Activated CD4-positive, alpha-beta memory T cell treated with anti-CD3 and anti-CD28 coated beads, Interleukin-2, amount 10 ng/mL, durations not matched to agents 7 days and 5 days (primary cell): ENCODE measurements around the gene CHIC2. TPM values are rescaled to one million over a fixed set of nuclear protein-coding genes. Genes with fewer than 3 reads are reported as not detected.
"Not testable (repeated sequence)": the region's sequence is repeated elsewhere in the genome, so short reads cannot be mapped to it uniquely, and the experiment has no call there.

Experiments used
- CTCF ChIA-PET: fragments of 350-600 bp; sonication (Branson Sonifier 250); formaldehyde crosslinking; loops from one replicate; lab custom pipeline; 2021; ENCODE audit warnings: antibody characterized with exemption, inconsistent platforms; lab: Charles Lee
- POLR2A ChIA-PET: fragments of 350-600 bp; sonication (Branson Sonifier 250); formaldehyde crosslinking; loops from one replicate; lab custom pipeline; 2021; ENCODE audit warnings: antibody characterized with exemption; lab: Charles Lee
- DNase-seq: peaks from one replicate; pipeline ENCODE4 v3.0.0-alpha.2; 2020
- H3K27ac Mint-ChIP-seq: one replicate; pipeline ENCODE4 v1.8.0; 2021; ENCODE audit warnings: mild to moderate bottlenecking, mixed read lengths
- H3K27me3 Mint-ChIP-seq: one replicate; pipeline ENCODE4 v1.8.0; 2021; ENCODE audit warnings: mixed read lengths
- H3K36me3 Mint-ChIP-seq: one replicate; pipeline ENCODE4 v1.8.0; 2021; ENCODE audit warnings: low read depth, mixed read lengths
- H3K4me1 Mint-ChIP-seq: one replicate; pipeline ENCODE4 v1.8.0; 2021; ENCODE audit warnings: mixed read lengths
- H3K4me3 Mint-ChIP-seq: one replicate; pipeline ENCODE4 v1.8.0; 2021; ENCODE audit warnings: mild to moderate bottlenecking, mixed read lengths
- H3K9me3 Mint-ChIP-seq: one replicate; pipeline ENCODE4 v1.8.0; 2021; ENCODE audit warnings: mixed read lengths
- total RNA-seq, 2 experiments: library from RNA; stranded (reverse); gene quantifications; one replicate each; pipeline ENCODE4 v1.2.3, GENCODE V29; 2021

CHIC2 gene
- total RNA-seq = 10 to 100 TPM; 17.6 to 20.1 TPM

DNA sequence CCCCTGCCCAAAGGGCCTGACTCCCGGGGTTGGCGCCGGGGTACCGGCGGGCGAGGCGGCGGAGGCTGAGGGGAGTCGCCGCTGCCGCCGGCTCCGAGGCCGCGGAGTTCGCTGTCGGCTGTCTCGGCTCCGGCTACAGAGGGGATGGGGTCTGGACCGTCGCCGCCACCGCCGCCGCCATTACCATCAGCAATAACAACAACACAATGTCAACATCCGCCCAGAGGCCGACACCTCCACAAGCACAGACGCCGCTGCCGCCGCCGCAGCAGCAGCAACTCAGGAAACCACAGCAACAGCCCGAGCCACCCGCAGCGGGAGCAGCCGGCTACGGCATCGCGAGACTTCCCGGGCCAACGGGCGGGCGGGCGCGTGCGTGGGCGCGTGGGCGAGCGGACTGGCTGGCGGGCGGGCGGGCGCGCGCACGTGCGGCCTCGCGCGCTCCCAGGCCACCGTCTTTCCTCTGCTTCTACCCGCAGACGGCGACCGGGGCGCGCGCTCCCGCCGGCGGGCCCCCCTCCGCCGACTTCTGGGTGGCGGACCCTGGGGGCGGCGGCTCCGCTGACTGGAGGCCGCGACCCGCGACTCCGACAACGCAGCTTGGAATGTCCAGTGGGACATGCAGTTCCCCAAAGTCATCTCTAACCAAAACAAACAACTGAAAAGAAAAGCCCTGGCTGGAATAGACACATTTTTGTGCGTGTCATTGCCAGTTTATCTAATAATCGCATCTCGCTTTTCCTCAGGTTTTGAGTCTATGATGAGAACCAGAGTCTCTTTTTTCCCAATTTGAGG lies at the start of gene CHIC2:
Gene CHIC2, minus strand, starts transcription at position 289 of the 795 bp plus-strand sequence. CDS start 305 bp downstream, outside the sequence.
- ChIA-PET POLR2A (no interaction called here), CTCF (no interaction called here)
- H3K27me3 Mint-ChIP-seq = no peaks in the 10 kb centered on the region
- peak within 1 kb of the TSS; percentile 85 for H3K27ac Mint-ChIP-seq
- peak; percentile 96 for DNase-seq
- peaks cover 18% of the 10 kb centered on the region for H3K36me3 Mint-ChIP-seq
- H3K9me3 Mint-ChIP-seq = no peaks in the 10 kb centered on the region
- H3K4me1 Mint-ChIP-seq = peaks cover 39% of the 10 kb centered on the region
- H3K4me3 Mint-ChIP-seq = peak within 1 kb of the TSS; percentile 90

DNA sequence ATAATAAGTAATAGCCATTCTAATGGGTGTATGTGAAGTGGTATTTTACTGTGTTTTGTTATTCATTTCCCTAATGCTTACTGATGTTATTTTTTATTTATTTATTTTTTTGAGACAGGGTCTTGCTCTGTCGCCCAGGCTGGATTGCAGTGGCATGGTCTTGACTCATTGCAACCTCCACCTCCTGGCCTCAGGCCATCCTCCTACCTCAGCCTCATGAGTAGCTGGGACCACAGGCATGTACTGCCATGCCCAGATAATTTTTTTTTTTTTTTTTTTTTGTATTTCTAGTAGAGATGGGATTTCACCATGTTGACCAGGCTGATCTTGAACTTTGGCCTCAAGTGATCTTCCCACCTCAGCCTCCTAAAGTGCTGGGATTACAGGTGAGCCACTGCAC lies 48.8 kb upstream of the CHIC2 start:
- CTCF ChIA-PET, H3K27ac Mint-ChIP-seq, H3K9me3 Mint-ChIP-seq, POLR2A ChIA-PET, DNase-seq, H3K4me1 Mint-ChIP-seq, H3K36me3 Mint-ChIP-seq, H3K4me3 Mint-ChIP-seq: not testable (repeated sequence)
- peaks cover 47% of the 10 kb centered on the region for H3K27me3 Mint-ChIP-seq

DNA sequence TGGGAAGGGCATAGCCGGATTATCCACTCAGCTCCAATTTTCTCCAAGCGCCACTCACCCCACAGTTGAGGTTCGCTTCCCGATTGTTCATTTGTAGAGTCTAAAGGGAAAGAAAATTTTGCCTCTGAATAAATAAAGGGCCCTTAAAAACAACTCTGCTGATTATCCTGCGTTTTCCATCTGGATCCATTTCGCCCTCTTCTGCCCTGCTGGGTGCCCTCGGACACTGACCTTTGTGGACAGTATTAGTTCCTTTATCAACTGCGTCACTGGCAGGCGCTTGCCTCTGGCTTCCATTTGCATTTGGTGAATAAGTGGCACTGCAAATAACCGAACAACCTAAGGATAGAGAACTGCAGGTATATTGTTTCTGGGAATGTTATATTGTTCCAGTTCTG lies 45.6 kb upstream of the CHIC2 start:
- ChIA-PET POLR2A (no interaction called here), CTCF (interaction anchor here (1.3 kb wide), 1 partner anchor 123 kb away, joined by 5 read pairs; no protein-coding TSS in a partner anchor)
- H3K27me3 Mint-ChIP-seq = peaks cover 64% of the 10 kb centered on the region
- no peak for DNase-seq
- H3K4me1 Mint-ChIP-seq = peaks cover 9% of the 10 kb centered on the region
- H3K9me3 Mint-ChIP-seq = no peaks in the 10 kb centered on the region
- H3K36me3 Mint-ChIP-seq = no peaks in the 10 kb centered on the region
- no peak overlapping the region for H3K27ac Mint-ChIP-seq
- no peak overlapping the region for H3K4me3 Mint-ChIP-seq

DNA sequence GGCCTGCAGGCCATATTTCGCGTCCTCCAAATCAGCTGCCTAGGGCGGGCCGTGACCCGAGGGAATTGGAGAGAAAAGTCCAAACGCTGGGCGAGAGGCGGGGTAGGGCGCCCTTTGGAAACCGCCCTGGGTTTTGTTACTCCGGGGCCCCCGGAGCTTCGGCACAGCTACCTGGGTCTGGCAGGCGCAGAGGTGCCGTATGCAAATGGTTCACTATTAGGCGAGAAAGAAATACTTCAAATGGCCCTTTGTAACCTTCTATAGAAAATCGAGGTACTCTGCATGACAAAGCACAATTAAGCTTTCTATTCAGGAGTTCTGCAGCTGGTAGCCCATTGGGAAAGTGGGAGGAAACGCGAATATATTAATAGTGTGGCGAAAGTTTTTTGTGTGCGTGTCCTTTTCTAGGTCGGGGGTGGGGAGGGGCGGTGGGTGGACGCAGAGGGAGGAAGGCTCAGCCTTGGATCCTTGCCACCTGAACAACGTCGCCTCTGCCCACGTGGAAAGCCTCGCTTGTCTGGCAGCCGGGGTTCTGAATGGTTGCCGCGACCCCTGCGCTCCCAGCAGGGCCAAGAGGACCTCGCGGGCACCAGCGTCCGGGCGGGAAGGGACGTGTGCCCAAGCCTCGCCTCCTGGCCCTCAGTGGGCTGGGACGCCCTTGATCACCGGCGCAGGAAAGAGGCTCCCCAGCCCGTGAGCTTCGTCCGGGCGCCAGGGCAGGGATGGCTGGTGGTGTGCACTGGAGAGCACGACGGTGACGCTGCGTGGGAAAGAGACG lies 45.0 kb upstream of the CHIC2 start:
- Mint-ChIP-seq H3K36me3 (no peaks in the 10 kb centered on the region), H3K4me1 (peaks cover 12% of the 10 kb centered on the region), H3K9me3 (no peaks in the 10 kb centered on the region), H3K4me3 (no peak overlapping the region), H3K27me3 (peaks cover 69% of the 10 kb centered on the region), H3K27ac (no peak overlapping the region)
- POLR2A ChIA-PET = no interaction called here
- DNase-seq = no peak
- CTCF ChIA-PET = interaction anchor here (1.3 kb wide), 2 partner anchors 10 to 124 kb away, joined by 3 to 5 read pairs; no protein-coding TSS in a partner anchor

DNA sequence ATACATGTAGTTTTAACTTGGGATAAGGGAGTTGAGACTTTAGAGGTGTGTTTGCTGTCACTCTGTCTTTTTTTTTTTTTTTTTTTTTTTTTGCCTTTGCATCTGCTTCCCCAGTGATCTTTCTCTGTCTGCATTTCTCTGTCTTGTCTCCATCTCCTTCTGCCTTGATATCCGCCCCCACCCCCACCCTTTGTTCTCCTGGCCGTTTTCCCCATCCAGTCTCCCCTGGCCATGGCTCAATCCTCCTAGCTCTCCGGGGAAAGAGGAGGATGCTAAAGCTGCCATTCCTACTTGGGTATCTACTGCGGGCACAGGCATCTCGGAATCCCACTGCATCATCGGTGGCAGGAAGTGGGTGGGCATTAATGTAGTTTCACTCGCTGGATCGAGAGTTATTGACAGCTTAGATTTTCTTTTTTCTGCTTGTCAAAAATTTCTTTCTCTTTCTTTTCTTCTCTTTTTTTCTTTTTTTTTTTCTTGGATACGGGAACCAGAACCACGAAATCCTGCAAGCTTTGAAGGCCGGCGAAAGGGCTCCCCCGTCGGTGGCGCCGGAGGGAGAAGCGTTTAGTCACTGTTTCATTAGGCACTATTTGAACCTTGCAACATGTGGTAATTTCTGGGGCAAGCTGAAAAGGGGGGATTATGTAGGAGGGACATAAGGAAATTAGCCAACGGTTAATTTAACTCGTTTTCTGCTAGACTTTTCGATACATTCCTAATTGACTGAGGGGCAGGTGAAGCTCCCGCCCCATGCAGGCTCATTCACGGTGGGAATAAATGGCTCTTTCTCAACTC lies 43.7 kb upstream of the CHIC2 start:
- no peak overlapping the region for H3K27ac Mint-ChIP-seq
- ChIA-PET POLR2A (no interaction called here), CTCF (interaction anchor here (0.8 to 1.3 kb wide), 3 partner anchors 11 to 126 kb away, joined by 3 to 4 read pairs (median 3); no protein-coding TSS in a partner anchor)
- no peak for DNase-seq
- no peaks in the 10 kb centered on the region for H3K36me3 Mint-ChIP-seq
- no peaks in the 10 kb centered on the region for H3K9me3 Mint-ChIP-seq
- peaks cover 13% of the 10 kb centered on the region for H3K4me1 Mint-ChIP-seq
- H3K27me3 Mint-ChIP-seq = peaks cover 78% of the 10 kb centered on the region
- H3K4me3 Mint-ChIP-seq = no peak overlapping the region

DNA sequence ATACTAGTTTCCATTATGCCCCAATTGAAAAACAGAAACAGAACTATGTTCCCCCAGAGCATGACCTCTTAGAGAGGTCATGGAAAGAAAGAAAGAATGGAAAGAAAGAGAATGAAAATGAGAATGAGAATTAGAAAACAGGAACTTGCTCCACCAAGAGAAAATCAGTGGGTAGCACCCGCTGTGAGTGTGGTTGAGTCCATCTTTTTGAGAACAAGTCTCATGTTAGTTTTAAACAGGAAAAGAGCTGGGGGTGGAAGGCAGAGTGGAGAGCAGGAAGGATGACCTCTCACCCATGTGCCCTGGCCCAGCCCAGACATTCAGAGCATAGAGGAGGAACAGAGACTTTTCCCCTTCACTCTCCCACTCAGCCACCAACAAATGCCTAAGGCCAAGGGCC lies 40.5 kb upstream of the CHIC2 start:
- Mint-ChIP-seq H3K27ac (no peak overlapping the region), H3K4me1 (peaks cover 25% of the 10 kb centered on the region), H3K36me3 (no peaks in the 10 kb centered on the region), H3K9me3 (no peaks in the 10 kb centered on the region), H3K4me3 (no peak overlapping the region), H3K27me3 (peaks cover 82% of the 10 kb centered on the region)
- CTCF ChIA-PET = no interaction called here
- no peak for DNase-seq
- POLR2A ChIA-PET = no interaction called here

DNA sequence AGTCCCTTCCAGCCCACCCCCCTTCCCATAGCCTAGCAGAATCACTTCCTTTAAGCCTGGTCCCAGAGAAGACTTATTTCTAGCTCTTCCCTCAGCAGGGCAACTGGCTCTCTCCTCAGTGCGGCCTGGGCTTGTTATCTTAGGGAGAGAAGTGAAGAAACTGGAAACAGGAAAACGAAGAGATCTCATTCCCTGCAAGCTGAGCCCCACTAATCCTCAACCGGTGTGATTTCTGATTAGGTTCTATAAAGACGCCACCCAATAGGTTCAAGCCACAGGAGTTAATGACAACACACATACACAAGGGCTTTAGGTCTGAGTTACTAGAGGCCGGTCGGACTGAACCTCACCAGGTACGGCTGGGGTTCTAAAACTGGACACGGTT lies 38.8 kb upstream of the CHIC2 start:
- CTCF ChIA-PET = no interaction called here
- no peak for DNase-seq
- Mint-ChIP-seq H3K9me3 (no peaks in the 10 kb centered on the region), H3K27ac (no peak overlapping the region), H3K36me3 (no peaks in the 10 kb centered on the region), H3K4me3 (no peak overlapping the region), H3K27me3 (peaks cover 81% of the 10 kb centered on the region), H3K4me1 (peaks cover 34% of the 10 kb centered on the region)
- POLR2A ChIA-PET = no interaction called here

DNA sequence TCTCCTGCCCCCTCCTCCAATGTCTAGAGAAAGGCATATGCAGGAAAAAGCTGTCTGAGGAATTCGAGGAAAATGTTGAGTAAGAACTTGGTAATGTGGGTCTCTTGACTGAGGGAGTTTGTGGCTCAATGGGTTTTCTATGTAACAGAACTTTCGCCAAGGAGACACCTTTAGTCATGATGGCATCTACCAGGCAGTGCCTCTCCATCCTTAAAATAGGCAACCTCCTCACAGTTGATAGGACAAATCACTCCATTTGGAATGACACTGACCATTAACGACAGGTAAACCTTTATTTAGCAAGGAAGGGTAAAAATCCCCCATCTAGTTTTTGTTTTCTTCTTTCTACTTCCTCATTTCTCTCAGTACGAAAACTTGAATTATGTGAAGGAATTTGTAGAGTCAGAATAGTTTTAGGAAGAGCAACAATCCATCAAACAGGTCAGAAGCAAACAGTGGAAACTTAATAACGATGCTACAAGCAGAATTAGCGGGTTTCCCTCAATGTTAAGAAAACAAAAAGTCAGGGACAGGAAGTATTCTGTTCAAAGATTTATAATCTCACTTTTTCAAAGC lies 38.2 kb upstream of the CHIC2 start:
- H3K27ac Mint-ChIP-seq = no peak overlapping the region
- H3K4me3 Mint-ChIP-seq = no peak overlapping the region
- no peak for DNase-seq
- H3K4me1 Mint-ChIP-seq = peaks cover 31% of the 10 kb centered on the region
- H3K9me3 Mint-ChIP-seq = no peaks in the 10 kb centered on the region
- H3K27me3 Mint-ChIP-seq = peaks cover 84% of the 10 kb centered on the region
- H3K36me3 Mint-ChIP-seq = no peaks in the 10 kb centered on the region
- ChIA-PET POLR2A (no interaction called here), CTCF (no interaction called here)

DNA sequence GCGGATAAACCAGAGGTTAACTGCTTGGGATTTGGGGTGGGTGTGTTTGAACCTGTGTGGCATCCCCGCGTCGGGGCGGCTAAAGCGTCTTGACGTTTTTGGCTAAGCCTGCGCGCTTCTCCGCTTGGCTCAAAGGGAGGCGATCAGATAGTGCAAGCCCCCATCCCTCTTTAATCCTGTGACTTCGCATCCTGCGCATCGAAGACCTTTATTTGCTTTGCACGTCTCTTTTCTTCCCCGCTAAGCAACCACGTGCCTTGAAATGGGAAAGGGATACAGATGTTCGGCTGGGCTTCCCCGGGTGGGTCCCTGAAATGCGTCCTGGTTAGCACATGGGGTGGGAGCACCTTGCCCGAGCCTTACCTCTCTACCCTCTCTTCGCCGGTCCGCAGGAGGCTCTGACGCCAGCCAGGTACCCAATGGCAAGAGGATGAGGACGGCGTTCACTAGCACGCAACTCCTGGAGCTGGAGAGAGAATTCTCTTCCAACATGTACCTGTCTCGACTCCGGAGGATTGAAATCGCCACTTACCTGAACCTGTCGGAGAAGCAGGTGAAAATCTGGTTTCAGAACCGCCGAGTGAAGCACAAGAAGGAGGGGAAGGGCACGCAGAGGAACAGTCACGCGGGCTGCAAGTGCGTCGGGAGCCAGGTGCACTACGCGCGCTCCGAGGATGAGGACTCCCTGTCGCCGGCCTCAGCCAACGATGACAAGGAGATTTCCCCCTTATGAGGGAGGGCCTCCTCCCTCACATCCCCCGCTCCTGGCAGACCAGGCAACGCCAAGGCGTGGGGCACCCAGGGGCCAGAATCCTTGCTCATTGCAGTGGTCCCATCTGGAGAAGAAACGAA lies 37.0 kb upstream of the CHIC2 start:
- no peak for DNase-seq
- Mint-ChIP-seq H3K36me3 (no peaks in the 10 kb centered on the region), H3K4me3 (peak overlapping the region; percentile 4), H3K27me3 (peaks cover 87% of the 10 kb centered on the region), H3K27ac (peak overlapping the region; percentile 4), H3K4me1 (peaks cover 30% of the 10 kb centered on the region), H3K9me3 (no peaks in the 10 kb centered on the region)
- ChIA-PET POLR2A (no interaction called here), CTCF (no interaction called here)

DNA sequence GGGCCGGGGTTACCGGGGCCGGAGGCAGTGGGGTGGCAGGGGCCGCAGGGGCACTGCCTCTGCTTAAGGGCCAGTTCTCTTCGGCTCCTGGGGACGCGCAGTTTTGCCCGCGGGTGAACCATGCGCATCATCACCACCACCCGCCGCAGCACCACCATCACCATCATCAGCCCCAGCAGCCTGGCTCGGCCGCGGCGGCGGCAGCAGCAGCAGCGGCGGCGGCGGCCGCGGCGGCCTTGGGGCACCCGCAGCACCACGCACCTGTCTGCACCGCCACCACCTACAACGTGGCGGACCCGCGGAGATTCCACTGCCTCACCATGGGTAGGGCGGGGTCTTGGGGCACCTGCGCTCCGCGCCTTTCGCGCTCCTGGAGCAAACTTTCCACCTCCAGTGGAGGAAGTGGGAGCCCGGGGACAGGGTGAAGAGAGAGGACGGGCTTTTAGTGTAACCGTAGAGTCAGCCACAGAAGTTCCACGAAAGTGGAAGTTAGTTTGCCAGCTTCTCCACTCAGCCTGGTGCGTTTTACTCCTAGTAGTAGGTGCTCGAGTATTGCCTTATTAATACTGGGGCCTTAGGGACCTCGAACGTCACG lies 36.3 kb upstream of the CHIC2 start:
- Mint-ChIP-seq H3K4me3 (peak overlapping the region; percentile 4), H3K27ac (no peak overlapping the region), H3K4me1 (peaks cover 30% of the 10 kb centered on the region), H3K36me3 (no peaks in the 10 kb centered on the region), H3K9me3 (no peaks in the 10 kb centered on the region), H3K27me3 (peaks cover 89% of the 10 kb centered on the region)
- ChIA-PET CTCF (no interaction called here), POLR2A (no interaction called here)
- DNase-seq = no peak

DNA sequence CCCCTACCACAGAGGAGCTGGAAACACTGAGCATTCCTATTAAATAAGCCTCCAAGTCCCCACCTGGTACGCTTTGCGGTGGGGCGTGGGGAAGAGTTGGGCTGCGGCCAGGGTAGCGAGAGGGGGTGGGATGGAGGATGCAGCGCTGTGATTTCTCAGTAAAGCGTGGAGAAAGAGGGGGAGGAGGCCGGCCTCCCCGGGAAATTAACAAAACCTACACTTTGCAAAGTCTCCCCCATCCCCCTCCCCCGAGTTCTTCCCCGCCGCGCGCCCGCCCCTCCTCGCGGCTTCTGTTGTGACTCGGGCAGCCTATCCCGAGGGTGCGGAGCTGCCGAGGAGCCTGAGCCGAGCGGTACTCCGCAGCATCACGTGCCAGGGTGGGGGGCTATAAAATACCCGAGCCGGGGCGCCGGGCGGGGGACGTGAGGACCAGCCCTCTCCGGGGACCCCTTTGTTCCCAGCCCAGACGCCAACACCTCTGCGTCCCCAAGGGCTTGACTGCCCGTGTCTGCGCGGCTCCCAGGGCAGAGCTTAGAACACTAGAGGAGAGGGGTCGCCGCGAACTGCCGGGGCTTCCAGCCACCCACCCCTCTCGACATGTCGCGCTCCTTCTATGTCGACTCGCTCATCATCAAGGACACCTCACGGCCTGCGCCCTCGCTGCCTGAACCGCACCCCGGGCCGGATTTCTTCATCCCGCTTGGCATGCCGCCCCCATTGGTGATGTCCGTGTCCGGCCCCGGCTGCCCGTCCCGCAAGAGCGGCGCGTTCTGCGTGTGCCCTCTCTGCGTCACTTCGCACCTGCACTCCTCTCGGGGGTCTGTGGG lies 35.6 kb upstream of the CHIC2 start, which contains the start of gene GSX2:
Gene GSX2, plus strand, starts transcription at position 416 of the 827 bp plus-strand sequence. Its CDS starts 182 bp downstream, at position 598.
- no peaks in the 10 kb centered on the region for H3K36me3 Mint-ChIP-seq
- CTCF ChIA-PET = interaction anchor here (1.0 kb wide), 1 partner anchor 133 kb away, joined by 5 read pairs; no protein-coding TSS in a partner anchor
- peak within 1 kb of the TSS; percentile 27 for H3K4me3 Mint-ChIP-seq

More for the DNA sequence above, 35.6 kb upstream of the CHIC2 start, which contains the start of gene GSX2:
- Mint-ChIP-seq H3K27ac (no peak within 1 kb of the TSS), H3K4me1 (peaks cover 30% of the 10 kb centered on the region), H3K9me3 (no peaks in the 10 kb centered on the region), H3K27me3 (peaks cover 90% of the 10 kb centered on the region)
- no peak for DNase-seq
- POLR2A ChIA-PET = no interaction called here
